ENCODE results near the gene RNF133.
"Not testable (repeated sequence)": the region's sequence is repeated elsewhere in the genome, so short reads cannot be mapped to it uniquely, and the experiment has no call there.

The RNF133 gene

GRCh38 chr7:122684504-122684903 is 14.4 kb downstream of the RNF133 start:
- H3K9me2 ChIP-seq (replicated peaks; ENCODE audit: insufficient read depth, low read length), result no peaks in the 10 kb centered on the region
- peaks cover 4% of the 10 kb centered on the region; the same call in 1 of the 2 replicates for H3K79me2 ChIP-seq (ENCODE audit: low read length)
- no peaks in the 10 kb centered on the region for H3K36me3 ChIP-seq (replicated peaks; ENCODE audit: insufficient read depth, low read length)
- no peak overlapping the region for H3K4me3 ChIP-seq (ENCODE audit: low read length)
- no peaks in the 10 kb centered on the region for H3K4me1 ChIP-seq (ENCODE audit: low read length)
- H3K27ac ChIP-seq (ENCODE audit: low read length), result no peak overlapping the region
- no peak overlapping the region for H3K4me2 ChIP-seq (ENCODE audit: low read depth, low read length)
- no peaks in the 10 kb centered on the region for H4K20me1 ChIP-seq (ENCODE audit: insufficient read depth, low read length)
- H2AFZ ChIP-seq (ENCODE audit: low read length), result no peak overlapping the region
- H3F3A ChIP-seq (ENCODE audit: insufficient read depth, low read length), result no peaks in the 10 kb centered on the region
- TF ChIP-seq, protein P1, sequence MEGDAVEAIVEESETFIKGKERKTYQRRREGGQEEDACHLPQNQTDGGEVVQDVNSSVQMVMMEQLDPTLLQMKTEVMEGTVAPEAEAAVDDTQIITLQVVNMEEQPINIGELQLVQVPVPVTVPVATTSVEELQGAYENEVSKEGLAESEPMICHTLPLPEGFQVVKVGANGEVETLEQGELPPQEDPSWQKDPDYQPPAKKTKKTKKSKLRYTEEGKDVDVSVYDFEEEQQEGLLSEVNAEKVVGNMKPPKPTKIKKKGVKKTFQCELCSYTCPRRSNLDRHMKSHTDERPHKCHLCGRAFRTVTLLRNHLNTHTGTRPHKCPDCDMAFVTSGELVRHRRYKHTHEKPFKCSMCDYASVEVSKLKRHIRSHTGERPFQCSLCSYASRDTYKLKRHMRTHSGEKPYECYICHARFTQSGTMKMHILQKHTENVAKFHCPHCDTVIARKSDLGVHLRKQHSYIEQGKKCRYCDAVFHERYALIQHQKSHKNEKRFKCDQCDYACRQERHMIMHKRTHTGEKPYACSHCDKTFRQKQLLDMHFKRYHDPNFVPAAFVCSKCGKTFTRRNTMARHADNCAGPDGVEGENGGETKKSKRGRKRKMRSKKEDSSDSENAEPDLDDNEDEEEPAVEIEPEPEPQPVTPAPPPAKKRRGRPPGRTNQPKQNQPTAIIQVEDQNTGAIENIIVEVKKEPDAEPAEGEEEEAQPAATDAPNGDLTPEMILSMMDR (IDR thresholded peaks at IDR 0.05; ENCODE audit: low read length), result no peak
- TF ChIP-seq EZH2 (optimal IDR thresholded peaks at IDR 0.05; ENCODE audit: low read depth, low read length) (no peak), EZH2phosphoT487 (IDR thresholded peaks at IDR 0.05; ENCODE audit: low read length) (no peak)
- no peak for DNase-seq
- H3K27me3 ChIP-seq (replicated peaks; ENCODE audit: insufficient read depth, low read length), result no peaks in the 10 kb centered on the region
- no peaks in the 10 kb centered on the region for H3K9me3 ChIP-seq (replicated peaks; ENCODE audit: insufficient read depth, low read length)
- no peak overlapping the region for H3K9ac ChIP-seq (ENCODE audit: low read length)

DNA sequence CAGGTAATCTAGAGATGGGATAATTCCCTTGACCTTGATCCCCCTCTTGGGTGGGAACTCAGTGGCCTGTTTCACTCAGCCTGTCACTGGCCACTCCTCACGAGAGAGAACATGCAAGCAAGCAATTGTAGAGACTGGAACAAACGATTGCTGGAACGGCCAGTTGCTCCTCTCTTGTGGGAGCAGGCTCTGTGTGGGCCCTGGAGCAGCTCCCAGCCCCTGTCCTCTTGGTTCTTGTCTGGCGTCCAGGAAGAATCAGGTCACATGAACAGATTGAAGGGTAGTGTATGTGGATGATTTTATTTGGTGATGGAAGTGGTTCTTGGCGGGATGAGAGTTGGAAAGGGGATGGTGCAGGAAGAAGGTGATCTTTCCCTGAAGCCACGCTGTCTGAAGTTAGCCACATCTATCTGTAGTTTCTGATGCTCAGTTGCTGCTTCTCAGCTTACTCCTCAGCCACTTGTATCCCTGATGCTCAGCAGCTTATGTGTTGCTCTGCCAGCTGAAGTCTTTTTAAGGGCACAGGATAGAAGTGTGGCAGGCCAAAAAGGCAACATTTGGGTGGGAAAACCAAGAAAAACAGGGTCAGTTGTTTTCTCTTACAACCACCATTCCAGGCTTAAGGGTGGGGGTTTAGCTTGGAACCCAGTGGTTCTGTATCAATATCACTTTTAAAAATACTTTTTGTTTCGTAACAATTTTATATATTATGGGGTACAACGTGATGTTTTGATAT is 15.9 kb downstream of the RNF133 start:
- no peak for TF ChIP-seq EZH2phosphoT487 (IDR thresholded peaks at IDR 0.05; ENCODE audit: low read length)
- TF ChIP-seq, protein P1 (IDR thresholded peaks at IDR 0.05; ENCODE audit: low read length), result no peak
- no peak for TF ChIP-seq EZH2 (optimal IDR thresholded peaks at IDR 0.05; ENCODE audit: low read depth, low read length)
- Histone ChIP-seq H2AFZ (ENCODE audit: low read length) (no peak overlapping the region), H3F3A (ENCODE audit: insufficient read depth, low read length) (no peaks in the 10 kb centered on the region), H3K36me3 (replicated peaks; ENCODE audit: insufficient read depth, low read length) (no peaks in the 10 kb centered on the region), H3K9me3 (replicated peaks; ENCODE audit: insufficient read depth, low read length) (no peaks in the 10 kb centered on the region), H3K27ac (ENCODE audit: low read length) (no peak overlapping the region), H4K20me1 (ENCODE audit: insufficient read depth, low read length) (no peaks in the 10 kb centered on the region), H3K4me3 (ENCODE audit: low read length) (no peak overlapping the region), H3K79me2 (ENCODE audit: low read length) (peaks cover 9% of the 10 kb centered on the region), H3K9ac (ENCODE audit: low read length) (no peak overlapping the region), H3K4me1 (ENCODE audit: low read length) (no peaks in the 10 kb centered on the region), H3K9me2 (replicated peaks; ENCODE audit: insufficient read depth, low read length) (no peaks in the 10 kb centered on the region), H3K27me3 (replicated peaks; ENCODE audit: insufficient read depth, low read length) (no peaks in the 10 kb centered on the region), H3K4me2 (ENCODE audit: low read depth, low read length) (no peak overlapping the region)
- DNase-seq, result no peak

GRCh38 chr7:122681186-122681585 is 17.7 kb downstream of the RNF133 start:
- H3K9me2 ChIP-seq (replicated peaks; ENCODE audit: insufficient read depth, low read length); H3K4me2 ChIP-seq (ENCODE audit: low read depth, low read length); H3K4me3 ChIP-seq (ENCODE audit: low read length); H3K9ac ChIP-seq (ENCODE audit: low read length); H3K27ac ChIP-seq (ENCODE audit: low read length); H3K27me3 ChIP-seq (replicated peaks; ENCODE audit: insufficient read depth, low read length); H3K4me1 ChIP-seq (ENCODE audit: low read length); H3K9me3 ChIP-seq (replicated peaks; ENCODE audit: insufficient read depth, low read length); H3F3A ChIP-seq (ENCODE audit: insufficient read depth, low read length); DNase-seq; H4K20me1 ChIP-seq (ENCODE audit: insufficient read depth, low read length); H2AFZ ChIP-seq (ENCODE audit: low read length); H3K36me3 ChIP-seq (replicated peaks; ENCODE audit: insufficient read depth, low read length): not testable (repeated sequence)
- H3K79me2 ChIP-seq (ENCODE audit: low read length), result peaks cover 12% of the 10 kb centered on the region

DNA sequence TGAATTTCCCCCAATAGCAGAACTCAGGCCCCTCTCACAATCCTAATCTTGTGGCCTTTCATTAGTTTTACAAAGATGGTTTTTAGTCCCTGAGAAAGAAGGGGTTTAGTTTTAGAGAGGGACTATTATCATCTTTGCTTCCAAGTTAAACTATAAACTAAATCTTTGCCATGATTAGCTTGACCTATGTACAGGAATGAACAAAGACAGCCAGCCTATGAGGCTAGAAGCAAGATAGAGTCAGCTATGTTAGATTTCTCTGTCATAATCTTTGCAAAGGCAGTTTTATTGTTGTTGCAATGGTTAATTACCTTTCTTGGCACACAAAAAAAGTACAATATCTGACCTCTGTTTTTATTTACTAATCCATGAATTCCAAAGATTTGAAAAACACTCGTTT is 19.1 kb downstream of the RNF133 start:
- no peak for DNase-seq
- Histone ChIP-seq H3K27me3 (replicated peaks; ENCODE audit: insufficient read depth, low read length) (no peaks in the 10 kb centered on the region), H3K9ac (ENCODE audit: low read length) (no peak overlapping the region), H3K79me2 (ENCODE audit: low read length) (peaks cover 23% of the 10 kb centered on the region), H3K9me2 (replicated peaks; ENCODE audit: insufficient read depth, low read length) (no peaks in the 10 kb centered on the region), H4K20me1 (ENCODE audit: insufficient read depth, low read length) (no peaks in the 10 kb centered on the region), H2AFZ (ENCODE audit: low read length) (no peak overlapping the region), H3K4me2 (ENCODE audit: low read depth, low read length) (no peak overlapping the region), H3K36me3 (replicated peaks; ENCODE audit: insufficient read depth, low read length) (no peaks in the 10 kb centered on the region), H3K27ac (ENCODE audit: low read length) (no peak overlapping the region), H3K4me3 (ENCODE audit: low read length) (no peak overlapping the region), H3K9me3 (replicated peaks; ENCODE audit: insufficient read depth, low read length) (no peaks in the 10 kb centered on the region), H3K4me1 (ENCODE audit: low read length) (no peaks in the 10 kb centered on the region), H3F3A (ENCODE audit: insufficient read depth, low read length) (no peaks in the 10 kb centered on the region)
- no peak for TF ChIP-seq EZH2phosphoT487 (IDR thresholded peaks at IDR 0.05; ENCODE audit: low read length)
- TF ChIP-seq, protein P1 (IDR thresholded peaks at IDR 0.05; ENCODE audit: low read length), result no peak
- no peak for TF ChIP-seq EZH2 (optimal IDR thresholded peaks at IDR 0.05; ENCODE audit: low read depth, low read length)

DNA sequence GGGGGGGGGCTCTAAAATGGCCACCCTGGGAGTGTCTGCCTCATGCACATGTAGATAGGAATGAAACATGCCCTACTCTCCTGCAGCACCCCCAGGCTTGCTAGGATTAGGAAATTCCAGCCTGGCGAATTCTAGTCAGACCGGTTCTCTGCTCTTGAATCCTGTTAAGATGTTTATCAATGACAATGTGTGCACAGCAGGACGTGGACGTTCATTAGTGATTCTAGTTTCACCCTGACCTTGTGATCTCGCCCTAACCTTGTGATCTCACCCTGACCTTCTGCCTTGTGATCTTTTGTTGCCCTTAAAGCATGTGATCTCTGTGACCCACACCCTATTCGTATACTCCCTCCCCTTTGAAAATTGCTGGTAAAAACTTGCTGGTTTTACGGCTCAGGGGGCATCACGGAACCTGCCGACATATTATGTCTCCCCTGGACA is 19.6 kb downstream of the RNF133 start:
- not testable (repeated sequence) for H3K27ac ChIP-seq (ENCODE audit: low read length); H3K27me3 ChIP-seq (replicated peaks; ENCODE audit: insufficient read depth, low read length); H3F3A ChIP-seq (ENCODE audit: insufficient read depth, low read length); H4K20me1 ChIP-seq (ENCODE audit: insufficient read depth, low read length); H3K36me3 ChIP-seq (replicated peaks; ENCODE audit: insufficient read depth, low read length); DNase-seq; H3K9me3 ChIP-seq (replicated peaks; ENCODE audit: insufficient read depth, low read length); H2AFZ ChIP-seq (ENCODE audit: low read length); H3K9ac ChIP-seq (ENCODE audit: low read length); H3K4me2 ChIP-seq (ENCODE audit: low read depth, low read length); H3K4me1 ChIP-seq (ENCODE audit: low read length); H3K9me2 ChIP-seq (replicated peaks; ENCODE audit: insufficient read depth, low read length); H3K4me3 ChIP-seq (ENCODE audit: low read length)
- peaks cover 24% of the 10 kb centered on the region for H3K79me2 ChIP-seq (ENCODE audit: low read length)
